Activated naive CD8-positive, alpha-beta T cell treated with anti-CD3 and anti-CD28 coated beads, Interleukin-2, amount 50 U/mL, for 16 hours (primary cell): Measurements from ENCODE around the gene COX7A2L.
"Not testable (repeated sequence)": the region's sequence is repeated elsewhere in the genome, so short reads cannot be mapped to it uniquely, and the experiment has no call there.

Experiments
- DNase-seq: peaks from one replicate; pipeline ENCODE4 v3.0.0-alpha.2; 2020; ENCODE audit warnings: low read depth, low spot score

The COX7A2L gene

DNA sequence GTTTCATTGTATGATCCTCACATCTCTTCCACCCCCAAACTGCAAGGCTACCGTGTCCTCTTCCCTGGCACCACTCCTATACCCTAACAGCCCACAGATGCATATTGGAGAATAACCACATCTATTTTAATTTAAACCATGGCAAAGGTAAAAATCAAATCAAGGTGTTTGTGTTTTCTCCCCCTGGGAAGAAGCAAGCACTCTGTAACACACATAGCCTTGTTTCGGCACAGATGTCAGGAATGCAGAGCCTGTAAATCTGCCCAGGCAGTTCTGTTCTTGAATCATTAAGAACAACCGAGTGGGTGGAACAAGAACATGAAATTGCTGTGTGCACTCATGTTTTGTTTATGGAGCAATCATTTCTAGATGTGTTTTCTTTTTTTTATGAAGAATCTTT lies 6.8 kb upstream of the COX7A2L start:
- no peak for DNase-seq

DNA sequence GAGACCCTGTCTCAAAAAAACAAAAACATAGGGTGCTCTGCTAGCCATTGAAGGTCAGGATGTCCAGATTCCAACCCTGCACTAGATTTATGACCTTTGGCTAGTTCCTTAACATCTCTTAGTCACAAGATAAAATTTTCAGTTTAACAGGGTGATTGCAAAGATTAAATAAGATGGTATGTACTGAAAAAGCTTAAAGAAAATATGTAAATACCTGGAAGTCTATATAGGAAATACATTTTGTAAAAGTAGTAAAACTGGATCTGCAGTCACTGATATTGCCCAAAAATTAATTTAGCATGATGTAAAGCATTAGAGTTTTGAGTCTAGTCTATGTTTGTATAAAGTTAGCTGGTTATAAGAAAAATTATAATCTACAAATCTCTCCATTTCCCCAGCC lies 5.4 kb upstream of the COX7A2L start:
- no peak for DNase-seq

DNA sequence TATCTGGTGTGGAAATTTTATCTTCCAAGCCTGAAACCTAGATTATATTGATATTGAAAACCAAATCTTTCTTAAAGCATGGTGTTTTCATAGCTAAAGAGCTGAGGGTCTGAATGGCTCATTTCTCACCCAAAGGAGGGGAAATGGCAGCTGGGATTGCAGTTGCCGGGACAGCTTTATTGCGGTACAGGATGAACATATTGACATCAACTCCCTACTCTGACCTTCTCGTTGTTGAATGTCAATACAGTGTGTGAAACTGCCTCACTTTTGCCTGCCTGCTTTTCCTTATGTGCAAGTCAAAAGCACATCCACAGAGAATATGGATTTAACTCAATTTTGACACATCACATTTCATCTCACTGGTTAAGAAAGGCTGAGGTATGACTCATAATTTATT lies 3.6 kb upstream of the COX7A2L start:
- no peak for DNase-seq

DNA sequence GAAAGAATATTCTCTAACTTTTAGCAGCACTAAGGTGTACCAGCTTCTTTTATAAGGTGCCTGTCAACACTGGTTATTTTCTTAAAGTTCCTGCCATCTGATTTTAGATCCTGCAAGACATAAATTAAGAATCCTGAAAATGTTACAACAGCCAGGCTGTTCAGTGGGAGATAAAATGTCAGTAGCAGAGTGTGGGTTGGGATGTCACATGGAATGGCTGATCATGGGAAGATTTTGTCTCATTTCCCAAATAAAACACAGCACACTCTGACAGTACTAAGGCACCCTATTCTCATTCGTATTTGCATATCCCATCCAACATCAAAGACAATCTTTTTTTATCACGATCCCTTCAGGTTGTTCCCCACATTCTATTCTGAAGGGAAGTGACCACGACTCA lies 2.4 kb upstream of the COX7A2L start:
- no peak for DNase-seq

DNA sequence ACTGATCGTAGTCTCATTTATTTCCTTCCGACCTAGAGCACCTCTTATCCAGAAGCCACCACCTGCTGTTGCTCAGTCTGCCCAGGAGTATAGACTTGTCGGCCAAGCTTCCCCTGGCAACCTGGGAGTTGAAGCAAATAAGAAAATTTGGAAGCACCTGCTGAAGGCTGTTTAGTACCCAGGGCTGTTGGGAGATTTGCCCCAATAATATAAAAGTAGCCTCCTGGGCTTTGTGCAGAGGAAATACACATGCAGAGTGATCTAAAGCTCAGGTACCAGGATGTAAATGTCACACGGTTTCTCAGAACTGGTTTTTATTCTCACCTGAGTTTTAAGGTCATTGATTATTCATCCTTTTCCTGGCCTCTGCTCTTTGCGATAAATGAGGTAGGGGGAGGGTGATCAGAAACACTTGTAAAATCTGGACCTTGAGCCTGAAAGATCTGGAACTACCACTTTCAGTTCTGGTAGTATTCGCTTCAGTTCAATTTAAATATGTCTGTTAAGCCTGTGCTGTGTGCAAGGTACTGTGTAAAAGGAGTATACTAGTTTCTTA lies 789 bp upstream of the COX7A2L start:
- no peak for DNase-seq

DNA sequence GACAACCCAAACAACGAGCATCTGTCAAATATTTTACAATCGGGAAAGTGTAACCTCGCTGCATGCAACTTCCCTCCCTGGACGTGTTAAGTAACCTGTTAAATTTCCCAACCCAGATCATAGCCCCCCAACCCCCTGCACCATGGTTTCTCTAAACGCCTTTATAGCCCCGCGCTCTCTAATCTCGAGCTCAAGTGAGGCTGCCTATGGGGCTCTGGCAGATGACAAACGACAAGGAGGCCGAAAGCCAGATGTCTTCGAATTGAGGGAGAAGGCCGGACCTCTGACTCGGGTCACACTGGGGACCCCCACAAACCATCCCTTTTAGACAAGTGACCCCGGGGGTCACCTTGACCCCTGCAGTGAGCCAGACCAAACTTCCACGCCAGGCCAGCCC lies 526 bp downstream of the COX7A2L start:
- no peak for DNase-seq

DNA sequence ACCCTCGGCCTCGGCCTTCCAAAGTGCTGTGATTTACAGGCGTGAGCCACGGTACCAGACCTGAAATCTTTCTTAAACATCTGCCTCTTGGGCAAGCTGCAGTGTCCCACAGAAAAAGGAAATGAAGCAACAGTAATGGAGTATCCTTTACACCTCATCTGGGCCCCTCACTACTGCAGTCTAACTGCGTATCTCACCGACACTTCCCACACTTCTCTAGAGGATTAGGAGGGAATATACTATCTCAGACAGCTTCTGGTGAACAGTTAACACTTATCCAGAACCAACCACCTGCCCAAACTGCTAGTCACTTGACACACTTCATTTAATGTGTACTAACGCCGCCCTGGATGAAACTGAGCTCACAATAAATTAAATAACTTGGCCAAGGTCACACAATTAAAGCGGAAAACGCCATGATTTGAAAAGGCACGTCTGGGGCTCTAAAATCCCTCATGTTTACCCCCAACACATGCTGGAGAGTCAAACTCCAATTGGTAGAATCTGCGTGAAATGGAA lies 993 bp downstream of the COX7A2L start:
- no peak for DNase-seq

DNA sequence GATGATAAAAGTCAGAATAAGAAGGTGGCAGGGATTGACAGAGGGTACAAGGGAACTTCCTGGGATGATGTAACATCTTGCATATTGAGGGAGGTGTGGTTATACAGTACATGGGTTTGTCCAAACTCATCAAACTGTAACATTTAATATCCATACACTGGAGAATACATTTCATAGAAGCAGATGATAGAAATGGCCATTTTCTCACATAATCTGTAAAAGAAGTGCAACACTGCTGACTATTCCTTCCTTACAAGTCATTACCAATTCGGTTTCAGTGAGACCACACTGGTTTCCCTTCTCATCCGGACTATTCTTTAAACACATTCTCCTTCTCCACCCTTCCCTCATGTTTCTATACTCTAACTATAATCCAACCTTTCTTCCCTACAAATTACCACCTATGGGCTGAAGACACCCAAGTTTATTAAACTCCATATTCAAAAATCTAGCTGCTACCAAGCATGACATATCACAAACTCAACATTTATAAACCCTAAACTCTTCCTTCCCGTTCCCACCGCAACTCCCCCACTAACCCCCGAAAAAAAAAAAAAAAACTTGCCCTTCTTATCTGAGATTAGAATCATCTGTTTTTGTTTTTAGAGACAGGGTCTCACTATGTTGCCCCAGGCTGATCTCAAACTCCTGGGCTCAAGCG lies 1.6 kb downstream of the COX7A2L start:
- no peak for DNase-seq

DNA sequence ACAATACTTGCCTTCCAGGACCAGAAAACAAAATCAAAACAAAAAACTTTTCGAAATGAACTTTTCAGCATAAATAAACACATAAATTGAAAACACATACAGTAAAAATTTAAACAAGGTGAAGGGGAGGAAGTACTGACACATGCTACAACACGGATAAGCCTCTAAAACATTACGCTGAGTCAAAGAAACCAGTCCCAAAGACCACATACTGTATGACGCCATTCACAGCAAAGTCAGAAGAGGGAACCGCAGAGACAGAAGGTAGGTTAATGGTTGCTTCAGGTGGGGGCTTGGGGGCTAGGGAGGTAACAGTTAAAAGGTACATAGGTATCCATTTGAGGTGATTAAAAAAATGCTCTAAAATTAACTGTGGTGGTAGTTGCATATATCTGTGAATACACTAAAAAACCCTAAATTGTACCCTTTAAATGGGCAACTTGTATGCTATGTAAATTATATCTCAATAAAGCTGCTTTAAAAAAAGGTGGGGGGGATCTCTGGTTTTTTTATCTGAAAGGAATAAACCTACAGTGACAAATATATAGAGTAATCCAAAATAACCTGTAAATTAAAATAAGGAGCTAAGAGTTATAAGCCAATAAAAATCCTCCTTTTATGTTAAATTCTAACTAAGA lies 7.1 kb downstream of the COX7A2L start:
- DNase-seq: no peak

DNA sequence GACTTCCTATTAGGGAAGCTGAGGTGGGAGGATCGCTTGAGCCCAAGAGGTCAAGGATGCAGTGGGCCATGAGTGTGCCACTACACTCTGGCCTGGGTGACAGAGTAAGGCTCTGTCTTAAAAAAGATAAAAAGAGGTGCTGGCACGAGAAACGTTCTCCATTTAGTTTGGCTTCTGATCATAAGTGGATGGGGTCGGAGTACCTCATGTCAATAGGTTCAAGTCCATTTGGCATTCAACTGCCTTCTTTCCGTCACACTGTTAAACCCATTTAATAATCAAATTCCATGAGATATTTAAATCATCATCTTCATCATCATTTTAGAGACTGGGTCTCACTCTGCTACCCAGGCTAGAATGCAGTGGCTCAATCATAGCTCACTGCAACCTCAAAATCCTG lies 9.2 kb downstream of the COX7A2L start:
- DNase-seq: no peak

DNA sequence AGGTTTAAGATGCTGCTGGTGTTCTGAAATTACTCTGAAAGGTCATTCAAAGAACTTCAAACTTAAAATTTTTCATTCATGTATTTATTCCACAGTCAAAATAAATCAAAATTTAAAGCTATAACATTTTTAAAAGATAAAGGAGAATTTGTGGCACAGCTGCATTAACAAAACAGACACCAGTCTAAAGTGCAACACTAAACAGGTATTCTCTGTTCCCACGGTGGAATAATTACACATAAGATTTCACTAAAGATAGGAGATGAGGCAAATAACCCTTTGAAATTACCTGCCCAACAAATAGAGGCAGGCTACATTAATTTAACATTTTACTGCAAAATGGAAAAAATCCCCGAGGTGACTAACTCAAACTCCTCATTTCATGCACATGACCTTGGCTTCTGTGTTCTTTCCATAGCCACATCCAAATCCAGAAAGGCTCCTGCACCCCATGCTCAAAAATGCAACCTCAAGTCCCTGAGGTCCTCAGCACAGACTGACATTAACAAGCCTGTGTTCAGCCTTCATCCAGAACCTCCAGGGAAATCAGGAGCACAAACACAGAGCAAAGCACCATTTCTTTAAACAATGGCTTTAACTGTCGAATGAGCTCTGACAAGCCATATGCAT lies 10.5 kb downstream of the COX7A2L start:
- no peak for DNase-seq

DNA sequence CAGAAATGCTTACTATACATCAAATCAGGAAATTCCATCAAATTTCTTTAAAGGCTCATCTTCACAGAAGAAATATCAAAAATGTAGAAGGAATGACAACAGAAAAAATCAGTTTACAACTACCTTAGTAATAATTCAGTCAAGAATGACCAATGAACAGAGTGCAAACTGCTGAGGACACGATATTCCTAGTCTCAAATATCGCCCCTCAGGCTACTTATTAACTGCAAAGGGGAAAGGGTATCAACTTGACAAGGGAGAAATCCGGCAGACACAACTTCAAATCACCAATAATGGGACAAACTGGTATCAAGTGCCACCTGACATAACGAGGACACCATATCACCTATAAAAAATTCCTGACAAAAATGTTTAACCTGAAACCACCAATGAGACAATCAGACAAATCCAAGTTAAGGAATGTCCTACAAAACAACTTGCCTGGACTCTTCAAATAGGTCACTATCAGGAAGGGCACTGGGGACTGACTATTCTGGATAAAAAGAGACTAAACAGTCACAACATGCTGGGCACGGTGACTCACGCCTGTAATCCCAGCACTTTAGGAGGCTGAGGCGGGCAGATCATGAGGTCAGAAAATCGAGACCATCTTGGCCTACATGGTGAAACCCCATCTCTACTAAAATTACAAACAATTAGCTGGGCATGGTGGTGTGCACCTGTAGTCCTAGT lies 12.8 kb downstream of the COX7A2L start:
- no peak for DNase-seq

DNA sequence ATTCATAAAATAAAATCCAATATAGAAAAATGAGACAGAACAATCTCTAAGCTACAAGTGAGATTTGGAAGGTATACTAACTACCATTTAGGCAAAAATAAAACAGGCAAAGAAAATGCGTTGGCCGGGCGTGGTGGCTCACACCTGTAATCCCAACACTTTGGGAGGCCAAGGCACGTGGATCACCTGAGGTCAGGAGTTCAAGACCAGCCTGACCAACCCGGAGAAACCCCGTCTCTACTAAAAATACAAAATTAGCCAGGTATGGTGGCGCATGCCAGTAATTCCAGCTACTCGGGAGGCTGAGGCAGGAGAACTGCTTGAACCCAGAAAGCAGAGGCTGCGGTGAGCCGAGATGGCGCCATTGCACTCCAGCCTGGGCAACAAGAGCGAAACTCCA lies 13.5 kb downstream of the COX7A2L start:
- not testable (repeated sequence) for DNase-seq

DNA sequence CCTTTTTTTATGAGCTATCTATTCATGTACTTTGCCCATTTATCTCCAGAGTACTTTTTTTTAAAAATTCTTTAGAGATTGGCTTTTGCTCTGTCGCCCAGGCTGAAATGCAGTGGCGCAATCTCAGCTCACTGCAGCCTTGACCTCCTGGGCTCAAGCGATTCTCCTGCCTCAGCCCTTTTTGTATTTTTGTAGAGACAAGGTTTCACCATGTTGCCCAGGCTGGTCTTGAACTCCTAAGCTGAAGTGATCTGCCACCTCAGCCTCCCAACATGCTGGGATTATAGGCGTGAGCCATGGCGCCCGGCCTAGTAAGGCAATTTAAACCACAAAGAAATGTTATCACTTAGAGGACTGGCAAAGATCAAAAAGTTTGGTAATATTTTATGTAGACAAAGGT lies 14.2 kb downstream of the COX7A2L start:
- DNase-seq: not testable (repeated sequence)

DNA sequence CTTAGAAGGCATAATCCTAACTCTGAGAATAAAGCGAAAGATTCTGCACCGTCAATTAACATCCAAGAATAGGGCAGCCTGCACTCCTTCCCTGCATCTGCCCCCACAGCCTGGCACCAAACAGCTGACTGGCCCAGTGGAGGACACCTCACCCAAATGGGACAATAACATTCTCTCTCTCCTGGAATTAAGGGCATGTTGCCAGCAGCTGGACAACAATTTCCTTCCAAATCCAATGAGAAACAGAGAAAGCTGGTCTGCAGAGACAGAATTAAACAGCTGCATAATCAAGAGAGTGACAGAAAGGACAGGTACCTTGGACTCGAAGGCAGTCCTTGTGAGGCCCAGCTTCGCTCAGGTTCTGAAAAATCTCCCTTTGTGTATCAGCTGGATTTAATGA lies 15.0 kb downstream of the COX7A2L start:
- DNase-seq: no peak

DNA sequence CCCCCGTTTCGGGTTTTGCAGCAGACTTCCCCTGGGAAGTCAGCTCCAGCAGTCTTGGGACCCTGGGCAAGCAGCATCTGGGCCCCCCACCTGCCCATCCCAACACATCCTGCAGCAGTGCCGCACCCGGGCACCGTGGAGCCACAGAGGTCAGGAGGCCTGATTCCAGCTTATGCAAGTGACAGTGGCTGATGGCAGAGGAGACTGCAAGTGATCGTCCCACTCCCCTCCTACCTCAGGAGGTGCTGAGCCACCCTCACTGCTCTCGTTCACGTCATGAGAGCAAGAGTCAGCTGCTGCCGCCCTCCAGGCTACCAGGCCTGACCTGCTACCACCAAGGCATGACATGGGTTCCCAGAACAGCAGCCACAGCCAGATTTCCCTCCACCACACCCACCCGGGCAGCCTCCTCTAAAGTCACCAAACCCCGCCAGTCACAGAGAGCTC lies 18.2 kb downstream of the COX7A2L start:
- DNase-seq: no peak

DNA sequence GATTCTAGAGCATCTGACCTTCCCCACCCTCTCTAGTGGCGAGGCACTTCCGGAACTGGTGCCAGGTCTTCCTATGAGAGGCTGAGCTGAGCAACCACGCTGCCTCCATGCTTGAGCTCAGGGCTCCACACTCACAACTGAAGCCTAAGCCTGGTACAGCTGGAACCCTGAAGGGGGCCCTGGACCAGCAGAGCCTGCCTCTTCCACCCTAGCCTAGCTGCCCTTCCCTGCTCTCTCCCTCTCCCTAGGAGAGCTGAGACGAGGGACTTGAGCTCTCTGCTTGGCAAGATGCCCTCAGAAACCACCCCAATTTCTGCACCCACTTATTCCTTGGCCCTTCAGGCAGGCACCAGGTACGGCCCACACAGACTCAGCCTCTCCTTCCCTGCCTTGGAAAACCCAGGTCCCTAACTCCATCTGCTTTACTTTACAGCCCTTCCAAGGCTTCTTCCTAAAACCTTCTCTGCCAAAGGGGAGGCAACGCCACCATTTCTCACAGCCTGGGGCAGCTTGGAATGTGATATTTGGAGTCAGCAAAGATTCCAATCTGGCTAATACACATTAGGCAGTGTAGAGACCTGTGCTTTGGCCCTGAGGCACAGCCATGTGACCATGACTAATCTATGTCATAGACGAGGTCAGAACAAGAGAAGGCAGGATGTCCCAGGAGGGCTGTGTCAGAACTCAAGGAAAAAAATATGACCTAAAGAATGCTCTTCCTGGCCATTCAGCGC lies 18.8 kb downstream of the COX7A2L start:
- DNase-seq: no peak

DNA sequence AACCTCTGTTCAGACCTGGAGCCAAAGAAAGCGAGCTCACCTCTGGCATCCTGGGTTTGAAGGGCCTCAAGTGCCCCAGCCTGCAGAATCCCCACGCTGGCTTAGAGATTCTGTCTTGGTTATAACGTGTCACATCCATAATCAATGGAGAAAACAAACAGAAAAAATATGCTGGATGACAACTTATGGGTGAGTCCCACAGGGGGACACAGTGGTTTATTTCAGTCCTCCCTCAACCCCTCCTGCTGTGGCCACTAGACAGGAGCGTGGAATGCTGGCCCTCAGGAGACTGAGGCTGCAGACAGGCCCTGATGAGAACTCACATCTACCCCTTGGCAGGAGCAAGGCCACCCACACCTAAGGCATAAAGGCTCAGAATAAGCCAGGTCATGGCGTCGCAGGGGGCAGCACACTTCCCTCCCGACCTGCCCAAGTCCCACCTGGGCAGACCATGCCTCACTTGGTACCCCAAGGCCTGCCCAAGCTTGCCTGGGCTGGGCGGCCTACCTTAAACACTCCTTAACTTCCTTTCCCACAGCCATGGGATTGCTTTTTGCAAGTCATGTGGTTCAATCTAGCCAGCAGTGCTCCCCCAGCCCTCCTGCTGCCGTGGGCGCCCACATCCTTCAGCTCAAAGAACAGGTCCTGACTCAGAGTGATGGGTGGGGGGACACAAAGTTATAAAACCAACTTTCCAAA lies 19.9 kb downstream of the COX7A2L start:
- no peak for DNase-seq

DNA sequence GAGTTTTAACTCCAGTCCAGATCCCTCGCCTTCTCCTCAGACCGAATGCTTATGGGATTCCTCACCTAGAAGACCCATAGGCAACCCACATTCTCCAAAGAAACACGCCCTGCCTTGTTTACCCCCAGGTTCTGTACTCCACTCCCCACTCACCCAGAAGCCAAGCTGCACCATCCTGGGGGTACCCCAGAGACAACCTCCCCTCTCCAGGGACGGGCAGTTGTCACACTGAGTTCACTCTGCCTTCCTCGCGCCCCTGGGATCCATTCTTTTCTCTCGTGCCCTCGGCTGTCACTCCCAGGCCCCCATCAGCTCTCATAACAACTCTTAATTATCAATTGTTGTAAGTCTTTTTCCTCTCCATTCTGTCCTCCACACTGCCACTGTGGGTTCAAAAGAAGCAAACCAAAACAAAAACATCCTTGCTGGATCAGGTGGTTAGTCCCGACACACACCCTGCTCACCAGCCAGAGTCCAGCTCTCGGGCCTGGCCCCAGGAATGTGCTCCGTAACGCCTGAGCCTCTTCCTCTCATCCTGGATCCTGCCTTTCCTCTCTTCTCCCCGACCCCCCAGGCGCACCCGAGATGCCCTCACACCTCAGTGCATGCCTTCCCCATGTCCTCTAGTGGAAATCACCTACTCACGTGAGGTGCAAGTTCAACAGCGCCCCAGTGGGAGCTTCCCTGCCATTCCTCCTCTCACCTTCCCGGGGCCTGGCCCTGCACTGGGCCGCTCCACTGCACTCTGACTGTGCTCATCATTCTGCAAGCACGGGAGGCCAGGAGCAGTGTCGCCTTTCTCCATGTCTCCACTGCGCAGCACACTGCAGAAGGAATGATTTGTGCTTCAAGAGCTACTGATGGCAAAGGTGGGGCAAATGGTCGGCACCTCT lies 20.7 kb downstream of the COX7A2L start:
- no peak for DNase-seq
